Cardiac fibroblast (primary cell): Measurements from ENCODE around the gene HLA-DRA.

Experiments
- DNase-seq, 2 donors: peaks; one replicate each; pipeline versions ENCODE4 v3.0.0 to v3.0.0-alpha.2; 2010; ENCODE audit warnings: low read depth in 2 of 2
- H3K4me3 ChIP-seq, 2 donors: replicated peaks in 1 of 2; 1 replicate in 1 of 2; 2 replicates in 1 of 2; pipeline ENCODE4 v1.5.1; 2011; ENCODE audit warnings: low read depth in 2 of 2, low read length in 2 of 2, mild to moderate bottlenecking in 2 of 2, moderate library complexity in 1 of 2
- TF ChIP-seq, protein P1 (sequence below): IDR thresholded peaks from one replicate; pipeline ENCODE4 v1.5.1; 2011; ENCODE audit warnings: low read depth, mild to moderate bottlenecking, low read length, inconsistent platforms

Gene HLA-DRA

DNA sequence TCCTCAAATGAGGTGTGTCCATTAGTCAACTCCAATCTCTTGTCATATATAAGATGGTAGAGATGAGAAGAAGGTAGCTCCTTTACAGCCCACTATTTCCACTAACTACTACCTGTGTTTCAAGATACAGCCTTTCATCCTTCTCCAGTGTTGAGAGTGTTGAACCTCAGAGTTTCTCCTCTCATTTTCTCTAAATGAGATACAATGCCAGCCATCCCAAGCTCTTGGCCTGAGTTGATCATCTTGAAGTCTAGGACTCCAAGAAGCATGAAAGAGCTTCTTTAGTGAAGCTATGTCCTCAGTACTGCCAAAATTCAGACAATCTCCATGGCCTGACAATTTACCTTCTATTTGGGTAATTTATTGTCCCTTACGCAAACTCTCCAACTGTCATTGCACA lies 548 bp upstream of the HLA-DRA start:
- no peak overlapping the region for H3K4me3 ChIP-seq
- DNase-seq: no peak
- TF ChIP-seq, protein P1, sequence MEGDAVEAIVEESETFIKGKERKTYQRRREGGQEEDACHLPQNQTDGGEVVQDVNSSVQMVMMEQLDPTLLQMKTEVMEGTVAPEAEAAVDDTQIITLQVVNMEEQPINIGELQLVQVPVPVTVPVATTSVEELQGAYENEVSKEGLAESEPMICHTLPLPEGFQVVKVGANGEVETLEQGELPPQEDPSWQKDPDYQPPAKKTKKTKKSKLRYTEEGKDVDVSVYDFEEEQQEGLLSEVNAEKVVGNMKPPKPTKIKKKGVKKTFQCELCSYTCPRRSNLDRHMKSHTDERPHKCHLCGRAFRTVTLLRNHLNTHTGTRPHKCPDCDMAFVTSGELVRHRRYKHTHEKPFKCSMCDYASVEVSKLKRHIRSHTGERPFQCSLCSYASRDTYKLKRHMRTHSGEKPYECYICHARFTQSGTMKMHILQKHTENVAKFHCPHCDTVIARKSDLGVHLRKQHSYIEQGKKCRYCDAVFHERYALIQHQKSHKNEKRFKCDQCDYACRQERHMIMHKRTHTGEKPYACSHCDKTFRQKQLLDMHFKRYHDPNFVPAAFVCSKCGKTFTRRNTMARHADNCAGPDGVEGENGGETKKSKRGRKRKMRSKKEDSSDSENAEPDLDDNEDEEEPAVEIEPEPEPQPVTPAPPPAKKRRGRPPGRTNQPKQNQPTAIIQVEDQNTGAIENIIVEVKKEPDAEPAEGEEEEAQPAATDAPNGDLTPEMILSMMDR: no peak

DNA sequence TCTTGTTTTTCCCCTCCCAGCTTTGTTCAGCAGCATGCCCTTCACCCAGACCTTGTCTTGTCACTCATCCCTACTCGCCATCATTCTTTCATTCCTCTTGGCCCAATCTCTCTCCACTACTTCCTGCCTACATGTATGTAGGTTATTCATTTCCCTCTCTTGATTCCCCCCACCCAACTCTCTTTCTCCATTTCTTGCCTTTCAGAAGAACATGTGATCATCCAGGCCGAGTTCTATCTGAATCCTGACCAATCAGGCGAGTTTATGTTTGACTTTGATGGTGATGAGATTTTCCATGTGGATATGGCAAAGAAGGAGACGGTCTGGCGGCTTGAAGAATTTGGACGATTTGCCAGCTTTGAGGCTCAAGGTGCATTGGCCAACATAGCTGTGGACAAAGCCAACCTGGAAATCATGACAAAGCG lies 2.6 kb downstream of the HLA-DRA start:
- DNase-seq: no peak
- H3K4me3 ChIP-seq: no peak overlapping the region
- TF ChIP-seq, protein P1: no peak

DNA sequence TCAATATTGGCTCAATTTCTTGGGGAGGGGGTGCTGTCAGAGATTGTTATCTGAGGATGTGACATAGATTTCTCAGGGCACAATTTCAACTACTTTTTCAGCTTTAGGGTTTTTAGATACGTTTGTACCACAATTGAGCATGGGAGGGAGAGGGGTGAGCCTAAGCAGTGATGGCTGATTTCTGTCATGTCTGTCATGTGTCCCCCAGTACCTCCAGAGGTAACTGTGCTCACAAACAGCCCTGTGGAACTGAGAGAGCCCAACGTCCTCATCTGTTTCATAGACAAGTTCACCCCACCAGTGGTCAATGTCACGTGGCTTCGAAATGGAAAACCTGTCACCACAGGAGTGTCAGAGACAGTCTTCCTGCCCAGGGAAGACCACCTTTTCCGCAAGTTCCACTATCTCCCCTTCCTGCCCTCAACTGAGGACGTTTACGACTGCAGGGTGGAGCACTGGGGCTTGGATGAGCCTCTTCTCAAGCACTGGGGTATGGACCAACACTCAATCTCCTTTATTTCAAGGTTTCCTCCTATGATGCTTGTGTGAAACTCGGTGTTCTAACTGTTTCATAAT lies 3.4 kb downstream of the HLA-DRA start:
- DNase-seq: no peak
- no peak overlapping the region for H3K4me3 ChIP-seq
- TF ChIP-seq, protein P1: no peak

DNA sequence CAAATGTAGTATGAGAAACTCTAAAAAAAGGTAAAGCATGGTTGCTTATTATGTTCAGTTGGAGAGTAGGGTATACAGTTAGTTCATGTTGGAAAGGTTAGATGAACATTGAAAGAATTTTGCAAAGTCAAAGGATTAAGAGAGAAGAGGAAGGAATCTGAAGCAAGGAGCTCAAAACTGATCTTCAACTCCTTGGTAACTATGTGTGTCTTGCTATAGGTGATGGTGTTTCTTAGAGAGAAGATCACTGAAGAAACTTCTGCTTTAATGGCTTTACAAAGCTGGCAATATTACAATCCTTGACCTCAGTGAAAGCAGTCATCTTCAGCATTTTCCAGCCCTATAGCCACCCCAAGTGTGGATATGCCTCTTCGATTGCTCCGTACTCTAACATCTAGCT lies 4.7 kb downstream of the HLA-DRA start:
- DNase-seq: no peak

DNA sequence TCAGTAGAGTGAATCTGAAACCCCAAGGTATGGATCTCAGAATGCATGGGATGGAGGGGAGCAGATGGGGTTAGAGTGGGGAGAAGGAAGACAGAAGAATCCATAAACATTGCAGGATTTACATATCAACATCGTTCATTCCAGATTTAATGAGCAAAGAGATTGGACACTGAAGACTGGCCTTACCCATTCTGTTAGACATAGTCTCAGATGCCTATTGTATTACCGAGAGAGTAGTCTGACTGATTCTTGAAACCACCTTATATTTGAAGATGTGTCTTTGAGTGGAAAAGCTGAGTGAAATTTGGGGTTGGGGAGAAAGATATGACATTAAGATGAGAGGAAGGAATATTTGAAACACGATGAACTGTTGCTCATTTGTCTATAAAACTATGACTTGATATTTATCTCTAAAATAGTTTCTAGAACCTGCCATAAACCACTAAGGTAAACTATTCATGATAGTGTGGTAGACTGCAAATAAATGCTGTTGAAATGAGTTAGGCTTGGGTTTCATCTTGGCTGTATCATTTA lies 5.7 kb downstream of the HLA-DRA start:
- TF ChIP-seq, protein P1: no peak
- no peak for DNase-seq
- no peak overlapping the region for H3K4me3 ChIP-seq

More for the DNA sequence above, 4.7 kb downstream of the HLA-DRA start:
- TF ChIP-seq, protein P1: no peak
- H3K4me3 ChIP-seq: no peak overlapping the region

DNA sequence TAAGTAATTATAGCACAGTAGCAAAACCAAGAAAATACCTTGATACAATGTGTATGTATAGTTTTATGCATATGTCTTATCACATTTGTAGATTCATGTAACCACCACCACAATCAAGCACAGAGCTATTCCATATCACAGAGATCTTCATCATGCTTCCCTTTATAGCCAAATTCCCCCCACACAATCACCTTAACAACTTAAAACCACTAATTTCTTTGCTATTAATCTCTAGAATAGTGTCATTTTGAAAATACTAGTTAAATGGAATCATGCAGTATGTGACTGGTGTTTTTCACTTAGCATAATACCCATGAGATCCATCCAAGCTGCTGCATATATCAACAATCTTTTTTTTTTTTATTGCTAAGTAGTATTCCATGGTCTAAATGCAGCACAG lies 8.2 kb downstream of the HLA-DRA start:
- H3K4me3 ChIP-seq: no peak overlapping the region
- no peak for DNase-seq
- TF ChIP-seq, protein P1: no peak
